NCI-H524 (cell line): ENCODE data around the gene MROH2A.
"Not testable (repeated sequence)": the region's sequence is repeated elsewhere in the genome, so short reads cannot be mapped to it uniquely, and the experiment has no call there.

Experiments used
- DNase-seq, 2 experiments: peaks; one replicate each; lab custom pipeline; 2025; lab: John Stamatoyannopoulos, UW

The MROH2A gene

GRCh38 chr2:233778030-233778429, at the start of gene MROH2A:
Gene MROH2A (plus strand): TSS chr2:233778330. CDS start chr2:233779359, 1,029 bp downstream.
- DNase-seq = no peak

GRCh38 chr2:233728723-233729301, 49.3 kb upstream of the MROH2A start, which contains the start of gene UGT1A3:
Gene UGT1A3 (plus strand): TSS chr2:233729042. CDS start chr2:233729127, 85 bp downstream.
- no peak for DNase-seq

GRCh38 chr2:233736868-233737653, 41.1 kb upstream of the MROH2A start:
- DNase-seq = not testable (repeated sequence)

- DNase-seq = no peak
These were observed 37.3 kb upstream of the MROH2A start for GRCh38 chr2:233740870-233741269.

DNA sequence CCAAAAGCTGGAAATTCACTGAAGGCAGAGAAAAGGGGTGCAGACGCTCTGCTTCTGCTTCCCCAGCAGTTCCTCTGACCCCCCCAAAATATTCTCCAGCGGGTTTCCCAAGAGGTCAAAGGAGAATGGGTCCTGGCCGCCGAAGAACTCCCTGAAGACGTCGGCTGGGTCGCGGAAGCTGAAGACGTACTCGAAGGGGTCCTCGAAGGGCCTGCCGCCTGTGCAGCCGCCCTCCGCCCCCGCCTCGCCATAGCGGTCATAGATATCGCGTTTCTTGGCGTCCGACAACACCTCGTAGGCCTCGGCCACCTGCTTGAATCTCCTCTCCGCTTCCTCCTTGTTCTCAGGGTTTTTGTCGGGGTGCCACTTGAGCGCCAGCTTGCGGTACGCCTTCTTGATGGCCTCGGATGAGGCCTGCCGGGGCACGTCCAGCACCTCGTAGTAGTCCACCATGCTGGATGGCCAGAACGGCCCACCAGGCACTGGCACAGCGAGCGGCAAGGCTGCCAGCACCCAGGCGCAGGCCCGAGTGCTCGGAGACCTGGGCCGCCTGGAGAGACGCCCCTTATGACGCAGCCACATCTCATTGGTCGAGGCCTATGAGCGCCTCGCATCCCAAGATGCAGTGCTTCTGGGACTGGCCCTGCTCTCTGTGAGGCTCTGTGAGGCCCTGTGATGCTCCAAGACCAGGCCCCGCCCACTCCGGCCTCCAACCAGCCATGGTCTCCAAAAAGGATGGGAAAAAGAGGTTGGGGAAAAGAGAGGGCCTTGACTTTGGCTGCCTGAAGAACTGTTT, 34.5 kb upstream of the MROH2A start:
- DNase-seq = no peak

GRCh38 chr2:233745073-233745755, 32.9 kb upstream of the MROH2A start:
- no peak for DNase-seq

DNA sequence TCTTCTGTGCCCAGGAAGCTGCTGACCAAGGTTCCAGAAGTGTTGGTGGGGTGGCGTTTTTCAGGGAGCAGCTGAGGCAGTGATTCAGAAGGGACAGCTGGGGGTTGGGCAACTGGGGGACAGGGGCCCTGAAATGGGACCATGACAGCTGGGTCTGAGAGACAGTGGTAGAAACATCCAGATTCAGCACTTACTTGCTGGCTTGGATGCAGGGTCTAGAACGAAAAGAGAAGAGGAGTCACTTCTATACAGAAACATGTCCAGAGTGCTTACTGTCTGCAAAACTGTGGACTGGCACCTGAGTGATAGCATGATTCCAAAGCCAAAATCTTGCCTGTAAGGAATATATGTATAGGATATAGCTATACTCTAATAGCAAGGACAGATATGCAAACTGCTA, 32.3 kb upstream of the MROH2A start:
- DNase-seq = not testable (repeated sequence)

DNA sequence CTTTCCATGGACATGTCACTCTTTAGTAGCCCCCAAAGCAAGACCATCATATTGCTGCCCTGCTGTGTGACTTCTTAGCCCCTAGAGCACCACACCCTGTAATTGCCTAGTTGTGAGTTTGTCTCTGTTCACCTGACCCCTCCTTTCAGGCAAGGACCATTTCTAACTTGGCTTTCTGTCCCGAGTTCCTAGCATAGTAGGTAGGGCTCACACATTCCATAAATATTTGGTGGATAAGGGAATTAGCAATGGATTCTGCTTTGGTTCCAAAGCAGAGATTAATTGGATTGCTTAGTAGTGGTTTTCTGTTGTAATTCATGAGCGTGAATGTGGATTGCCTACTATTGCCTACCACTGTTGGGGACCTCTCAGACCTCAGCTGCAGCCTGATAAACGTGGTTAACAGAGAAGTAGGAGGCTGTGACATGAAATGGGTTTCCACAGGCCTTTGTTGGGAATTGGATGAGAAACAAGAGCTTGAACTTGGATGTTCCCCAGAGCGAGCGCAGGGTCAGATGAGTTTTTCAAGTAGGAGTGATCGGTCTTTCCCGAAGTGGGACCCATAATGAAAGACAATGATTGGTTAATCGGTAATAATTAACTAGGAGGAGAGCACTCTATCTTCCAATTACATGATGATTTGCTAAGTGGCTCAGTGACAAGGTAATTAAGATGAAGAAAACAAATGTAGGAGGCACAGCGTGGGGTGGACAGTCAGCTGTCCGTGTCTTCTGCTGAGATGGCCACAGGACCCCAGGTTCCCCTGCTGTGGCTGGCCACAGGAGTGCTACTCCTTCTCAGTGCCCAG, 31.5 kb upstream of the MROH2A start:
- DNase-seq = no peak

- DNase-seq = no peak
These were observed 30.9 kb upstream of the MROH2A start for GRCh38 chr2:233747283-233747544.

DNA sequence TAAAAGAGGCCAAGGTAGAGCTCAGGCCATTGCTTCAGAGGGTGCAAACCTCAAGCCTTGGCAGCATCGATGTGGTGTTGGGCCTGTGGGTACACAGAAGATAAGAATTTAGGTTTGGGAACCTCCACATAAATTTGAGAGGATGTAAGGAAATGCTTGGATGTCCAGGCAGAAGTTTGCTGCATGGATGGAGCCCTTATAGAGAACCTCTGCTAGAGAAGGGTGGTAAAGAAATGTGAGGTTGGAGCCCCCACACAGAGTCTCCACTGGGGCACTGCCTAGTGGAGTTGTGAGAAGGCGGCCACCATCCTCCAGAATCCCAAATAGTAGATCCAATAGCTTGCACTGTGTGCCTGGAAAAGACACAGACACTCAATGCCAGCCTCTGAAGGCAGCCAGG, 27.4 kb upstream of the MROH2A start:
- not testable (repeated sequence) for DNase-seq

GRCh38 chr2:233751212-233752009, 26.7 kb upstream of the MROH2A start:
- DNase-seq = not testable (repeated sequence)

- DNase-seq = no peak
These were observed 23.1 kb upstream of the MROH2A start for GRCh38 chr2:233754872-233755611.

DNA sequence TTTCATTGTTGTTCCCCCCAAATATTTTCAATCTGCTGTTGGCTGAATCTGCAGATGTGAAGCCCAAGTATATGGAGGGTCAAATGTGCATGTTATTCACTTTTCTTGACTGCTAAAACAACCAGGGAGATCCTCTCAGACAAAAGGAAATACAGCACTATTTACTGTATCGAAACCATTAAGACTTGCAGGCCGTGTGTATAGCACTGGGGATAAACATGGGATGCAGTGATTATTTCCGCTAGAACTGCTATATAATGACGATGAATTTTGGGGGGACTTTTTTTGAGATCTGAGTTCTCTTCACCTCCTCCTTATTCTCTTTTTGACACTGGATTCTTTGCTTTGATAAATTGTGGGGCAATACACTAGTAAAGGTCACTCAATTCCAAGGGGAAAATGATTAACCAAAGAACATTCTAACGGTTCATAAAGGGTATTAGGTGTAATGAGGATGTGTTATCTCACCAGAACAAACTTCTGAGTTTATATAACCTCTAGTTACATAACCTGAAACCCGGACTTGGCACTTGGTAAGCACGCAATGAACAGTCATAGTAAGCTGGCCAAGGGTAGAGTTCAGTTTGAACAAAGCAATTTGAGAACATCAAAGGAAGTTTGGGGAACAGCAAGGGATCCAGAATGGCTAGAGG, 21.6 kb upstream of the MROH2A start:
- DNase-seq = no peak

DNA sequence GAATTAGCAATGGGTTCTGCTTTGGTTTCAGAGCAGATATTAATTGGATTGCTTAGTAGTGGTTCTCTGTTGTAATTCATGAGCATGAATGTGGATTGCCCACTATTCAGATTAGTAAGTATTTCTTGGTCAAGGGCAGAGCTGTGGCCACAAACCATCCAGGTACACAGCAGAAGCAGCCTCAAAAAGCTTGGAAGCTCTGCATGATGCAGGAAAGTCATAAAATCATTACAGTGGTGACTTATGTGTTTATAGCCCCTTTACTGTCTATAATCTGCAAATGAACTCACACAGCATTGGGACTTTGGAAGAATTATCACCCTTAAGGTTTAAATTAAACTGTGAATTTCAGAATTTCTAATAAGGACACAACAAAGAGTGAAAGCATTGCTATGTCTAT, 20.0 kb upstream of the MROH2A start:
- no peak for DNase-seq

GRCh38 chr2:233758849-233759248, 19.3 kb upstream of the MROH2A start:
- DNase-seq = no peak

GRCh38 chr2:233760043-233760442, 18.1 kb upstream of the MROH2A start, which contains the start of gene UGT1A1:
Gene UGT1A1 (plus strand): TSS chr2:233760270. CDS start chr2:233760288, 18 bp downstream.
- DNase-seq = no peak

DNA sequence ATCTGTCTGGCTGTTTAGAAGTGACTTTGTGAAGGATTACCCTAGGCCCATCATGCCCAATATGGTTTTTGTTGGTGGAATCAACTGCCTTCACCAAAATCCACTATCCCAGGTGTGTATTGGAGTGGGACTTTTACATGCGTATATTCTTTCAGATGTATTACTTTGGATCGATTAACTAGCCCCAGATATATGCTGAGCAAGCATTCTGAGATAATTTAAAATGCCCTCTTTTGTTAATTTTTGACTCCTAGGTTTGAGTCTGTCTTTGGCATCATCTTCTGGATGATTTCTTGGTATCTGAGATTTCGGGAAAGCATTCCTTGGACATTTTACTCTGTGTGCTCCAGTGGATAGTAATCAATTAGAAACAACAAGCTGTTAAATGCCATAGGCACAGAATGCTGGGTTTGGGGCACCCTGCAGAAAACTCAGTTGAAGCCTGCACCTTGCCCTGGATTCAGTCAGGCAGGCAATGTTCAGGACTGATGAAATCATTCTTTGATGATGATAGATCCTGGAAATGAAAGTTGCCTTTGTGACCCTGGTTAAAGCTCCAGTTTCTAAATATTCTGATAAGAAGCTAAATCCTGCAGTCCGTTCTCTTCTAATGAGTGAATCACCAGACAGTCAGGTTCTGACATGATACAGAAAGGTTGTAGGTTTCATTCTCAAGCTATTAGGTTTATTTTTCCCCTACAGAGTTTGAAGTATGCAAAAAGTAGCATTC, 16.9 kb upstream of the MROH2A start:
- no peak for DNase-seq

DNA sequence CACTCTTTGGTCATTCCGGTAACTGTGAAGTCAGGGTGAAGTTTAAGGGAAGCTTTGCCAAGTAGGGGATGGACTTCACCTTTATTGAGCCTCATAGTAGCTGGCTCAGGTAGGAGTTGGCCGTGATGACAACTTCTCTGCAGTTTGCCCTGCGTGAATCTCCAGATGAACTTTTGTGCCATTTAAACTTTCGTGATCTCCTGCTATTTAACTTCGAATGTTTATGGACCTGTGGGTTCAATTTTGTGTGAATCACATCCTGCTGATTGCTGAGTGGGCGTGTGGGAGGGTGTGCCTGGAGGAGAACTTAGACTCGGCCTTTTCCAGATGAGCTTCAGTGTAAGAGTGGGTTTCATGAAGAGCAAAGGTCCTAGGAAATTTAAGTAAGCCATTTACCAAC, 13.9 kb upstream of the MROH2A start:
- no peak for DNase-seq

- no peak for DNase-seq
These were observed 13.4 kb upstream of the MROH2A start for GRCh38 chr2:233764761-233765160.
